ENCODE measurements around the gene NPLOC4.
A peak's percentile ranks its signal among the peaks of the same experiment; 100 is the strongest.

The NPLOC4 gene

GRCh38 chr17:81664051-81664470 lies 27.1 kb upstream of the NPLOC4 start:
- no peak overlapping the region for H3K27ac ChIP-seq (ENCODE audit: extremely low read depth, low read depth, low read length)
- POLR2A ChIA-PET: interaction anchor here (0.6 kb wide), 1 partner anchor 9 kb away, joined by 3 read pairs; no protein-coding TSS in a partner anchor

GRCh38 chr17:81662002-81662401 lies 25.1 kb upstream of the NPLOC4 start:
- ChIA-PET POLR2A (interaction anchor here (0.6 to 1.3 kb wide), 3 partner anchors 14 to 23 kb away, joined by 3 to 4 read pairs (median 3); no protein-coding TSS in a partner anchor), CTCF (interaction anchor here (0.6 kb wide), 1 partner anchor 175 kb away, joined by 3 read pairs; no protein-coding TSS in a partner anchor)
- peaks cover 0 to 14% of the 10 kb centered on the region in 2 experiments; a peak in 2 of 3 replicates for H3K36me3 ChIP-seq (ENCODE audit: control insufficient read depth in 2 of 2, insufficient read depth in 1 of 2, low read length in 2 of 2)
- no peak for TF ChIP-seq ZNF266 (tag by site-specific recombination; IDR thresholded peaks at IDR 0.05; ENCODE audit: low read depth)
- TF ChIP-seq ZNF514 (tag by site-specific recombination; IDR thresholded peaks at IDR 0.05): no peak
- TF ChIP-seq ZNF843 (tag by site-specific recombination; IDR thresholded peaks at IDR 0.05): no peak
- TF ChIP-seq, protein P1, sequence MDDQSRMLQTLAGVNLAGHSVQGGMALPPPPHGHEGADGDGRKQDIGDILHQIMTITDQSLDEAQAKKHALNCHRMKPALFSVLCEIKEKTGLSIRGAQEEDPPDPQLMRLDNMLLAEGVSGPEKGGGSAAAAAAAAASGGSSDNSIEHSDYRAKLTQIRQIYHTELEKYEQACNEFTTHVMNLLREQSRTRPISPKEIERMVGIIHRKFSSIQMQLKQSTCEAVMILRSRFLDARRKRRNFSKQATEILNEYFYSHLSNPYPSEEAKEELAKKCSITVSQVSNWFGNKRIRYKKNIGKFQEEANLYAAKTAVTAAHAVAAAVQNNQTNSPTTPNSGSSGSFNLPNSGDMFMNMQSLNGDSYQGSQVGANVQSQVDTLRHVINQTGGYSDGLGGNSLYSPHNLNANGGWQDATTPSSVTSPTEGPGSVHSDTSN (CRISPR knock-in tag; IDR thresholded peaks at IDR 0.05): no peak
- no peak for TF ChIP-seq SP3 (tag by site-specific recombination; IDR thresholded peaks at IDR 0.05)
- TF ChIP-seq SCRT1 (tag by site-specific recombination; IDR thresholded peaks at IDR 0.05; ENCODE audit: borderline replicate concordance): peak; percentile 73; the same call in 1 of the 2 replicates
- TF ChIP-seq SCRT2 (tag by site-specific recombination; IDR thresholded peaks at IDR 0.05): peak; percentile 60
- no peak for TF ChIP-seq ZNF311 (tag by site-specific recombination; IDR thresholded peaks at IDR 0.05; ENCODE audit: borderline replicate concordance)
- no peak for TF ChIP-seq ZNF19 (tag by site-specific recombination; IDR thresholded peaks at IDR 0.05; ENCODE audit: low read depth)
- H3K27ac ChIP-seq (ENCODE audit: extremely low read depth, low read depth, low read length): no peak overlapping the region
- no peak overlapping the region for H3K4me3 ChIP-seq (ENCODE audit: low read depth, low read length)
- no peaks in the 10 kb centered on the region for H3K4me1 ChIP-seq (ENCODE audit: control insufficient read depth, insufficient read depth, low read length)
- no peaks in the 10 kb centered on the region for H3K9me3 ChIP-seq (ENCODE audit: control insufficient read depth, insufficient read depth, low read depth, low read length)

More at GRCh38 chr17:81664051-81664470, 27.1 kb upstream of the NPLOC4 start:
- no peak overlapping the region for H3K4me3 ChIP-seq (ENCODE audit: low read depth, low read length)
- CTCF ChIA-PET: no interaction called here
- H3K9me3 ChIP-seq (ENCODE audit: control insufficient read depth, insufficient read depth, low read depth, low read length): no peaks in the 10 kb centered on the region
- TF ChIP-seq KLF7 (tag by site-specific recombination; IDR thresholded peaks at IDR 0.05; ENCODE audit: borderline replicate concordance): no peak
- TF ChIP-seq ZNF274 (IDR thresholded peaks at IDR 0.05; ENCODE audit: low read length): no peak
- TF ChIP-seq ZNF274 (tag by site-specific recombination; IDR thresholded peaks at IDR 0.05; ENCODE audit: borderline replicate concordance): no peak
- TF ChIP-seq ZBTB20 (tag by site-specific recombination; IDR thresholded peaks at IDR 0.05): no peak
- TF ChIP-seq ZNF768 (tag by site-specific recombination; IDR thresholded peaks at IDR 0.05): no peak
- TF ChIP-seq ZNF114 (tag by site-specific recombination; IDR thresholded peaks at IDR 0.05): no peak
- TF ChIP-seq, protein P2, sequence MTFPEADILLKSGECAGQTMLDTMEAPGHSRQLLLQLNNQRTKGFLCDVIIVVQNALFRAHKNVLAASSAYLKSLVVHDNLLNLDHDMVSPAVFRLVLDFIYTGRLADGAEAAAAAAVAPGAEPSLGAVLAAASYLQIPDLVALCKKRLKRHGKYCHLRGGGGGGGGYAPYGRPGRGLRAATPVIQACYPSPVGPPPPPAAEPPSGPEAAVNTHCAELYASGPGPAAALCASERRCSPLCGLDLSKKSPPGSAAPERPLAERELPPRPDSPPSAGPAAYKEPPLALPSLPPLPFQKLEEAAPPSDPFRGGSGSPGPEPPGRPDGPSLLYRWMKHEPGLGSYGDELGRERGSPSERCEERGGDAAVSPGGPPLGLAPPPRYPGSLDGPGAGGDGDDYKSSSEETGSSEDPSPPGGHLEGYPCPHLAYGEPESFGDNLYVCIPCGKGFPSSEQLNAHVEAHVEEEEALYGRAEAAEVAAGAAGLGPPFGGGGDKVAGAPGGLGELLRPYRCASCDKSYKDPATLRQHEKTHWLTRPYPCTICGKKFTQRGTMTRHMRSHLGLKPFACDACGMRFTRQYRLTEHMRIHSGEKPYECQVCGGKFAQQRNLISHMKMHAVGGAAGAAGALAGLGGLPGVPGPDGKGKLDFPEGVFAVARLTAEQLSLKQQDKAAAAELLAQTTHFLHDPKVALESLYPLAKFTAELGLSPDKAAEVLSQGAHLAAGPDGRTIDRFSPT (tag by site-specific recombination; IDR thresholded peaks at IDR 0.05): peak; percentile 32; the same call in 1 of the 2 replicates
- H3K4me1 ChIP-seq (ENCODE audit: control insufficient read depth, insufficient read depth, low read length): peaks cover 5% of the 10 kb centered on the region; the same call in 1 of the 2 replicates
- H3K36me3 ChIP-seq (ENCODE audit: control insufficient read depth in 2 of 2, insufficient read depth in 1 of 2, low read length in 2 of 2): peaks cover 10 to 29% of the 10 kb centered on the region in 2 experiments; a peak in 2 of 3 replicates

- TF ChIP-seq, protein P3, sequence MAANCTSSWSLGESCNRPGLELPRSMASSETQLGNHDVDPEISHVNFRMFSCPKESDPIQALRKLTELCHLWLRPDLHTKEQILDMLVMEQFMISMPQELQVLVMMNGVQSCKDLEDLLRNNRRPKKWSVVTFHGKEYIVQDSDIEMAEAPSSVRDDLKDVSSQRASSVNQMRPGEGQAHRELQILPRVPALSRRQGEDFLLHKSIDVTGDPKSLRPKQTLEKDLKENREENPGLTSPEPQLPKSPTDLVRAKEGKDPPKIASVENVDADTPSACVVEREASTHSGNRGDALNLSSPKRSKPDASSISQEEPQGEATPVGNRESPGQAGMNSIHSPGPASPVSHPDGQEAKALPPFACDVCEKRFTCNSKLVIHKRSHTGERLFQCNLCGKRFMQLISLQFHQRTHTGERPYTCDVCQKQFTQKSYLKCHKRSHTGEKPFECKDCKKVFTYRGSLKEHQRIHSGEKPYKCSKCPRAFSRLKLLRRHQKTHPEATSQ (tag by site-specific recombination; IDR thresholded peaks at IDR 0.05): no peak
- no peak for TF ChIP-seq ZBTB6 (tag by site-specific recombination; IDR thresholded peaks at IDR 0.05)
- TF ChIP-seq ZNF654 (tag by site-specific recombination; IDR thresholded peaks at IDR 0.05; ENCODE audit: low read depth): no peak
- TF ChIP-seq HOXA7 (CRISPR knock-in tag; IDR thresholded peaks at IDR 0.05; ENCODE audit: borderline replicate concordance): no peak
- Histone ChIP-seq H3K36me3 (ENCODE audit: control insufficient read depth in 2 of 2, insufficient read depth in 1 of 2, low read length in 2 of 2) (peaks cover 0 to 14% of the 10 kb centered on the region in 2 experiments; a peak in 2 of 3 replicates), H3K27ac (ENCODE audit: extremely low read depth, low read depth, low read length) (no peak overlapping the region), H3K4me3 (ENCODE audit: low read depth, low read length) (no peak overlapping the region), H3K9me3 (ENCODE audit: control insufficient read depth, insufficient read depth, low read depth, low read length) (no peaks in the 10 kb centered on the region), H3K4me1 (ENCODE audit: control insufficient read depth, insufficient read depth, low read length) (no peaks in the 10 kb centered on the region)
- CTCF ChIA-PET: interaction anchor here (0.5 to 1.3 kb wide), 3 partner anchors 15 to 85 kb away, joined by 3 to 4 read pairs (median 4); no protein-coding TSS in a partner anchor
- POLR2A ChIA-PET: interaction anchor here (1.0 kb wide), 1 partner anchor 42 kb away, joined by 5 read pairs; the partner anchor contains the start of gene MRPL12
These were observed 23.5 kb upstream of the NPLOC4 start for GRCh38 chr17:81660441-81660840.

Data from HEK293 (cell line).